Measurements from ENCODE around the gene LMO2. TPM values are rescaled to one million over a fixed set of nuclear protein-coding genes. Genes with fewer than 3 reads are reported as not detected.

The LMO2 gene
- total RNA-seq, 4 donors from 2014 or later, result 10.4 to 23.9 (median 19.6) TPM

DNA sequence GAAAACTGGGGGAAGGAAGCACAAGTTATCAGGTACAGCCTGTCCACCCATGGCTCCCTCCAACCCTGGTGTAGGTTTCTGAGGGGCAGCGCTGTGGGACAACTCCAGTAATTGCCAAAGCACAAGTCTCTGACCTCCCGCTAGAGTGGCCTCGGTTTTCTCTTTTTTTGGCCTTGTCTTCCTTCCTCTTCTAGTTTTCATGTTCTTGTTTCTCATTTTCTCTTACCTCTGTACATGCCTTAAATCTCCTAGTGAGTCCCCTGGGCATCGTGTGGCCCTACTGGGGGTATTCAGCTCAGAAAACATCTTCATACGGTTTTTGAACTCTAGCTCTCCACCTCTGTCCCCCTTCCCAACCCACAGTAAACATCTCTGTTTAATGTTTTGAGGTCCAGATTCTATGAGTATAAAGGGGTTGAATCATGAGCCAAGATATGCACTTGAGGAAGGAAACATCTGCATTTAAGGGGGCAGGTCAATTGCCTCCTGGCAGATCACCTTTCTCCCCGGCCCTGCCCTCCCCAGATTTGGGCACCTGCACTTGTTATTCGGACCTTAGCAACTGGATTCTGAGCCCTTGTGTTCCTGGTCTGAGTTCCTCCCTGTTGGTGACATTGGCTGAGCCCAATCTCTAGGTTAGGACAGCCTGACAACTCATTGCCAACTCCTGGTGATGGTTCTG is 8.4 kb upstream of the LMO2 start:
- TF ChIP-seq CTCF (IDR thresholded peaks at IDR 0.05; ENCODE audit: low read depth), result no peak

DNA sequence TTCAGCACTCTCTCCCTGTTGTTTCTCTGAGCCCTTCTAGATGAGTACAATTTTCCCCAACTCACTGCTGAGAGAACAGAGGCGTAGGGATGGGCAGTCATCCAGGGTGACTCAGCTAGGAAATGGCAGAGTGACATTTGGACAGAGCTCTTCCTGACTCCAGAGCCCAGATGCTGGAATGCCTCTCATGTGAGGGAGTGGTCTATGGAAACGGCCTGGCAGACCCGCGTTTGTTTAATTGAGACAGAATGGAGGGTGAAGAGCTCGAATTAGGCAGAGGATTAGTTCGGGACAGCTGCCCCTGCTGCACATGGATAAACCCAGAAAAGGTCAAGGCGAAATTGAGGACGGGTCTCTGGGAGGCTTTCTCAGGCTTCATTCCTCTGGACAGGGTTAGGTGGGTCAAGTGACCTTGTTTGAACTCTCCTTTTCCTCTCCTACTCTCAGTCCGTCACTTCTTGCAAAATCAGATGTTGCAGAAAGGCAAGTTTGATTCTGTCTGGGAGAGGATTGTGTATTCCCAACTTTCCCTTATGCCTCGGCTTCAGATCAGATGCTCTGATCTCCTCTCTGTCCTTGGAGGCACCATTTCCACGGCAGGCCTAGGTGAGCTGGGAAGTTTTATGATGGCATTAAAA is 7.6 kb upstream of the LMO2 start:
- no peak for TF ChIP-seq CTCF (IDR thresholded peaks at IDR 0.05; ENCODE audit: low read depth)

DNA sequence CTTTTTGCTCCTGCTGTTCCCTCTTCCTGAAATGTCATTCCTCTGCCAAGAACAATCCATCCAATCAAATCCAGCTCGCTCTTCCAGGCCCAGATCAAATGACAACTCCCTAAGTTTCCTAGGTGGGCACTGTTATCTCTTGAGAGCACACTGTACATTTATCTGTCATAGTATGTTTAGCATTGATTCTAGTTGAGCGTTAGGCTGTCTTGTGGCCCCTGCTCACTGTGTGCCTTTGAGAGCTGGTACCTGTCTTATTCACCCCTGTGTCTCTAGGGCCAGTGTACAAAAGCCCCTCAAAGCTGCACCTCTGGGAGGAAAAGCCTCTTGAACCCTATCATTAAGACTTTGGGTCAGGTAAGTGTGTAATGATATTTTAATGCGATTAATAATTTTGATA is 7.1 kb upstream of the LMO2 start:
- TF ChIP-seq CTCF (IDR thresholded peaks at IDR 0.05; ENCODE audit: low read depth), result no peak

- TF ChIP-seq CTCF (IDR thresholded peaks at IDR 0.05; ENCODE audit: low read depth), result no peak
Observed at GRCh38 chr11:33897761-33898375, 6.0 kb upstream of the LMO2 start.

DNA sequence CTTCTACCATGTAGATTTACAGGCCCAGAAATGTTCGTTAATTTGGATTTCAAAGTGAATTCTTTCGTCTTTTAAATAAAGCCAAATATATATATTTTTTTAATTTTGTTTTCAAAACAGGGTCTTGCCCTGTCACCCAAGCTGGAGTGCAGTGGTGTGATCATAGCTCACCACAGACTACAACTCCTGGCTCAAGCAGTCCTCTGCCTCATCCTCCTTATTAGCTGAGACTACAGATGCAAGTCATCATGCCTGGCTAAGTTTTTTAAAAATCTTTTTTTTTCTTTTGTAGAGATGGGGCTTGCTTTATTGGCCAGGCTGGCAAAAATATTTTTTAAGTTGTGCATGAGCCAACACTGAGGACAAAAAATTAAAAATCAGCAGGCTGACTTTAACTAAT is 5.0 kb upstream of the LMO2 start:
- no peak for TF ChIP-seq CTCF (IDR thresholded peaks at IDR 0.05; ENCODE audit: low read depth)

DNA sequence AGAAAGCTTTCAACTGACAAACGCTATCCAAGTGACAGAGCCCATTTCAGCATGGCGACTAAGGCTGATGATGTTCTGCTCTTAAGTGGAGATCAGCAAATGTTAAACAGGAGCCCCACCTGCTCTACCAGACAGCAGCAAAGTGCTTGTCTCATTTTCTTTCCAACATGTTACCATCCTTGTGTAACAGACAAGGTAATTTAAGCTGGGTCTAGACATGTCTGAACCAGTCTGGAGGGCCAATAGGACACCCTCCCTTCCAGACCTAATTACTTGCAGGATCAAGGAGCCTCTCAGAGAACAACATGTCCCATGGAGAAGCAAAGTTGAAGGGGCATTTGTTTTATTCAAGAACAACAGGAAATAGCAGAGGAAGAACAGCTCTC is 3.9 kb upstream of the LMO2 start:
- TF ChIP-seq CTCF (IDR thresholded peaks at IDR 0.05; ENCODE audit: low read depth), result no peak

GRCh38 chr11:33894398-33894746 is 2.5 kb upstream of the LMO2 start:
- no peak for TF ChIP-seq CTCF (IDR thresholded peaks at IDR 0.05; ENCODE audit: low read depth)

All from subcutaneous adipose tissue (tissue), 4 donors.